Activated T-cell treated with anti-CD3 and anti-CD28 coated beads for 48 hours (primary cell): Measurements from ENCODE around the gene KDSR.
A peak's percentile ranks its signal among the peaks of the same experiment; 100 is the strongest.

ENCODE experiments used
- DNase-seq: peaks from one replicate; pipeline ENCODE4 v3.0.0-alpha.2; 2020; ENCODE audit warnings: low read depth

KDSR gene

GRCh38 chr18:63306819-63307550 lies 60.0 kb downstream of the KDSR start:
- DNase-seq: no peak

- DNase-seq: no peak
Observed at GRCh38 chr18:63306249-63306648, 60.8 kb downstream of the KDSR start.

- no peak for DNase-seq
Observed at GRCh38 chr18:63303547-63303946, 63.5 kb downstream of the KDSR start.

- no peak for DNase-seq
Observed at GRCh38 chr18:63302636-63303405, 64.2 kb downstream of the KDSR start.

- DNase-seq: no peak
Observed at GRCh38 chr18:63302220-63302619, 64.8 kb downstream of the KDSR start.

GRCh38 chr18:63301434-63301833 lies 65.6 kb downstream of the KDSR start:
- DNase-seq: no peak

GRCh38 chr18:63299837-63300745 lies 66.9 kb downstream of the KDSR start:
- no peak for DNase-seq

- no peak for DNase-seq
Observed at GRCh38 chr18:63298400-63299365, 68.3 kb downstream of the KDSR start.

GRCh38 chr18:63297687-63298399 lies 69.2 kb downstream of the KDSR start:
- DNase-seq: no peak

- no peak for DNase-seq
Observed at GRCh38 chr18:63293935-63294334, 73.1 kb downstream of the KDSR start.

GRCh38 chr18:63292831-63293683 lies 73.9 kb downstream of the KDSR start:
- DNase-seq: peak; percentile 29

- no peak for DNase-seq
Observed at GRCh38 chr18:63291278-63291677, 75.7 kb downstream of the KDSR start.

- no peak for DNase-seq
Observed at GRCh38 chr18:63290821-63291200, 76.2 kb downstream of the KDSR start.

- no peak for DNase-seq
Observed at GRCh38 chr18:63290166-63290820, 76.7 kb downstream of the KDSR start.

GRCh38 chr18:63288311-63288710 lies 78.7 kb downstream of the KDSR start:
- no peak for DNase-seq

- DNase-seq: no peak
Observed at GRCh38 chr18:63287691-63288220, 79.2 kb downstream of the KDSR start.

GRCh38 chr18:63286926-63287325 lies 80.1 kb downstream of the KDSR start:
- no peak for DNase-seq

- no peak for DNase-seq
Observed at GRCh38 chr18:63284827-63285733, 81.9 kb downstream of the KDSR start.
